Mesenchymal stem cell (in vitro differentiated cells and primary cell): ENCODE data around the gene PLD1.
A peak's percentile ranks its signal among the peaks of the same experiment; 100 is the strongest.

Source experiments
- DNase-seq: peaks from one replicate; pipeline ENCODE4 v3.0.0-alpha.2; 2013
- H2AFZ ChIP-seq: one replicate; pipeline ENCODE4 v1.6.1; 2013; ENCODE audit warnings: low read depth, mild to moderate bottlenecking, control low read depth, inconsistent platforms, low read length, moderate library complexity
- H2AK5ac ChIP-seq: 2 replicates; pipeline ENCODE4 v1.6.1; 2013; ENCODE audit warnings: low read length, moderate library complexity, mild to moderate bottlenecking, inconsistent platforms; ENCODE audit not compliant: severe bottlenecking
- H2BK120ac ChIP-seq: one replicate; pipeline ENCODE4 v1.6.1; 2013; ENCODE audit warnings: low read depth, mild to moderate bottlenecking, inconsistent platforms, low read length, moderate library complexity
- H2BK12ac ChIP-seq, 2 experiments: one replicate each; pipeline ENCODE4 v1.6.1; 2013; ENCODE audit warnings: inconsistent platforms in 2 of 2, low read length in 2 of 2, mild to moderate bottlenecking in 2 of 2, moderate library complexity in 2 of 2, control low read depth in 1 of 2
- H2BK15ac ChIP-seq: one replicate; pipeline ENCODE4 v1.6.1; 2013; ENCODE audit warnings: mild to moderate bottlenecking, low read depth, inconsistent platforms; ENCODE audit not compliant: poor library complexity, severe bottlenecking
- H2BK5ac ChIP-seq: 2 replicates; pipeline ENCODE4 v1.6.1; 2013; ENCODE audit warnings: low read depth, mild to moderate bottlenecking, low read length, control low read depth, inconsistent platforms; ENCODE audit not compliant: poor library complexity, severe bottlenecking
- H3K14ac ChIP-seq, 2 experiments: one replicate each; pipeline ENCODE4 v1.6.1; 2013; ENCODE audit warnings: inconsistent platforms in 2 of 2, low read length in 2 of 2, control low read depth in 1 of 2, mild to moderate bottlenecking in 1 of 2, moderate library complexity in 1 of 2
- H3K18ac ChIP-seq, 2 experiments: one replicate each; pipeline ENCODE4 v1.6.1; 2013; ENCODE audit warnings: inconsistent platforms in 2 of 2, low read length in 2 of 2, control low read depth in 1 of 2, low read depth in 1 of 2, mild to moderate bottlenecking in 1 of 2
- H3K23ac ChIP-seq, 2 experiments: one replicate each; pipeline ENCODE4 v1.6.1; 2013; ENCODE audit warnings: inconsistent platforms in 2 of 2, low read length in 2 of 2, mild to moderate bottlenecking in 2 of 2, moderate library complexity in 2 of 2, control low read depth in 1 of 2
- H3K27ac ChIP-seq: 2 replicates; pipeline ENCODE4 v1.5.1; 2013; ENCODE audit warnings: mild to moderate bottlenecking, moderate library complexity, low read length, control low read depth, inconsistent platforms; ENCODE audit not compliant: poor library complexity, severe bottlenecking
- H3K27me3 ChIP-seq, 2 experiments: 2 replicates each; pipeline versions ENCODE4 v1.6.1 to v1.7.0; 2013; ENCODE audit warnings: low read length in 2 of 2, mild to moderate bottlenecking in 2 of 2, moderate library complexity in 2 of 2, control low read depth in 1 of 2, inconsistent platforms in 1 of 2; ENCODE audit not compliant: control insufficient read depth in 1 of 2, insufficient read depth in 1 of 2
- H3K36me3 ChIP-seq, 2 experiments: 2 replicates each; pipeline versions ENCODE4 v1.6.1 to v1.7.0; 2013; ENCODE audit warnings: low read length in 2 of 2, control low read depth in 1 of 2, inconsistent platforms in 1 of 2, low read depth in 1 of 2, mild to moderate bottlenecking in 1 of 2; ENCODE audit not compliant: insufficient read depth in 2 of 2, control insufficient read depth in 1 of 2
- H3K4ac ChIP-seq, 2 experiments: one replicate each; pipeline ENCODE4 v1.6.1; 2013; ENCODE audit warnings: inconsistent platforms in 2 of 2, low read length in 2 of 2, mild to moderate bottlenecking in 2 of 2, moderate library complexity in 2 of 2, control low read depth in 1 of 2, low read depth in 1 of 2
- H3K4me1 ChIP-seq: 2 replicates; pipeline ENCODE4 v1.6.1; 2013; ENCODE audit warnings: low read depth, low read length, control low read depth; ENCODE audit not compliant: control insufficient read depth, insufficient read depth
- H3K4me2 ChIP-seq: 2 replicates; pipeline ENCODE4 v1.6.1; 2013; ENCODE audit warnings: low read length, mild to moderate bottlenecking, inconsistent platforms; ENCODE audit not compliant: poor library complexity, severe bottlenecking
- H3K4me3 ChIP-seq, 2 experiments: 2 replicates each; pipeline versions ENCODE4 v1.5.1 to v1.7.0; 2013; ENCODE audit warnings: low read length in 2 of 2, mild to moderate bottlenecking in 2 of 2, control low read depth in 1 of 2, low read depth in 1 of 2; ENCODE audit not compliant: insufficient read depth in 1 of 2
- H3K79me1 ChIP-seq: replicated peaks from 2 replicates; pipeline ENCODE4 v1.6.1; 2013; ENCODE audit warnings: mild to moderate bottlenecking, control low read depth, low read length, inconsistent platforms; ENCODE audit not compliant: poor library complexity, severe bottlenecking
- H3K9ac ChIP-seq: 2 replicates; pipeline ENCODE4 v1.7.0; 2013; ENCODE audit warnings: mild to moderate bottlenecking, low read length, moderate library complexity
- H3K9me3 ChIP-seq: 2 replicates; pipeline ENCODE4 v1.7.0; 2013; ENCODE audit warnings: mild to moderate bottlenecking, low read length; ENCODE audit not compliant: control insufficient read depth
- H4K8ac ChIP-seq: one replicate; pipeline ENCODE4 v1.6.1; 2013; ENCODE audit warnings: inconsistent platforms, mild to moderate bottlenecking, low read length, moderate library complexity
- H4K91ac ChIP-seq: one replicate; pipeline ENCODE4 v1.6.1; 2013; ENCODE audit warnings: mild to moderate bottlenecking, low read length, inconsistent platforms
- WGBS: methylation state at CpG from one replicate; pipeline ENCODE4 v1.1.7; 2013; ENCODE audit warnings: mixed read lengths; 5-methylcytosine and 5-hydroxymethylcytosine counted together

The PLD1 gene

GRCh38 chr3:171789759-171790505 is 20.4 kb downstream of the PLD1 start:
- Histone ChIP-seq H3K14ac (no peak overlapping the region), H3K23ac (no peak overlapping the region), H3K9me3 (no peaks in the 10 kb centered on the region), H2BK120ac (no peak overlapping the region), H3K4me1 (peaks cover 7% of the 10 kb centered on the region), H2BK12ac (no peak overlapping the region), H2AFZ (no peak overlapping the region), H3K79me1 (peaks cover 26% of the 10 kb centered on the region), H4K8ac (no peak overlapping the region), H2BK15ac (no peak overlapping the region), H3K4me3 (no peak overlapping the region), H3K27me3 (no peaks in the 10 kb centered on the region), H4K91ac (no peak overlapping the region), H2BK5ac (no peak overlapping the region), H3K18ac (no peak overlapping the region), H3K36me3 (no peaks in the 10 kb centered on the region), H3K4me2 (no peak overlapping the region), H3K9ac (no peak overlapping the region), H3K27ac (no peak overlapping the region), H3K4ac (no peak overlapping the region), H2AK5ac (no peak overlapping the region)
- WGBS, result 88% methylated on average over 2 of the region's 4 CpGs
- DNase-seq, result no peak

GRCh38 chr3:171788546-171789351 is 21.5 kb downstream of the PLD1 start:
- peak overlapping the region; percentile 11 to 42 for H3K18ac ChIP-seq
- peak overlapping the region in 1 of 2 experiments; percentile 20 for H3K4me3 ChIP-seq
- no peak overlapping the region for H2BK5ac ChIP-seq
- WGBS, result 62% methylated on average over 4 of the region's 6 CpGs
- peaks cover 7% of the 10 kb centered on the region for H3K4me1 ChIP-seq
- no peak overlapping the region for H2BK120ac ChIP-seq
- H2AFZ ChIP-seq, result no peak overlapping the region
- no peak overlapping the region for H4K91ac ChIP-seq
- H3K27ac ChIP-seq, result no peak overlapping the region
- peak overlapping the region; percentile 57 for H3K9ac ChIP-seq
- no peaks in the 10 kb centered on the region for H3K36me3 ChIP-seq
- peaks cover 27% of the 10 kb centered on the region for H3K79me1 ChIP-seq
- peak overlapping the region in 1 of 2 experiments; percentile 92 for H2BK12ac ChIP-seq
- no peaks in the 10 kb centered on the region for H3K9me3 ChIP-seq
- H4K8ac ChIP-seq, result peak overlapping the region; percentile 16
- H3K4ac ChIP-seq, result no peak overlapping the region
- H2AK5ac ChIP-seq, result no peak overlapping the region
- H3K27me3 ChIP-seq, result no peaks in the 10 kb centered on the region
- peak; percentile 89 for DNase-seq
- no peak overlapping the region for H2BK15ac ChIP-seq
- H3K4me2 ChIP-seq, result no peak overlapping the region
- H3K23ac ChIP-seq, result no peak overlapping the region
- H3K14ac ChIP-seq, result no peak overlapping the region

- Histone ChIP-seq H3K9ac (no peak overlapping the region), H3K4me3 (no peak overlapping the region), H4K8ac (no peak overlapping the region), H2BK12ac (no peak overlapping the region), H2BK120ac (no peak overlapping the region), H2AFZ (no peak overlapping the region), H3K4ac (no peak overlapping the region), H3K27ac (no peak overlapping the region), H2BK5ac (no peak overlapping the region), H3K4me2 (no peak overlapping the region), H3K36me3 (no peaks in the 10 kb centered on the region), H3K14ac (no peak overlapping the region), H2AK5ac (peak overlapping the region; percentile 50), H2BK15ac (no peak overlapping the region), H3K23ac (no peak overlapping the region), H3K9me3 (no peaks in the 10 kb centered on the region), H3K4me1 (peaks cover 10% of the 10 kb centered on the region), H3K27me3 (no peaks in the 10 kb centered on the region), H3K79me1 (peaks cover 23% of the 10 kb centered on the region), H3K18ac (peak overlapping the region in 1 of 2 experiments; percentile 38), H4K91ac (no peak overlapping the region)
- WGBS, result 100% methylated on average over 1 of the region's 1 CpG
- DNase-seq, result no peak
These were observed 23.3 kb downstream of the PLD1 start for GRCh38 chr3:171786997-171787396.

GRCh38 chr3:171784937-171785336 is 25.3 kb downstream of the PLD1 start:
- Histone ChIP-seq H3K4me3 (no peak overlapping the region), H3K4me1 (peaks cover 8% of the 10 kb centered on the region), H2BK15ac (no peak overlapping the region), H3K23ac (no peak overlapping the region), H4K91ac (no peak overlapping the region), H3K9me3 (no peaks in the 10 kb centered on the region), H3K27ac (no peak overlapping the region), H3K36me3 (no peaks in the 10 kb centered on the region), H4K8ac (no peak overlapping the region), H3K18ac (no peak overlapping the region), H2BK120ac (no peak overlapping the region), H3K9ac (no peak overlapping the region), H3K79me1 (peaks cover 20% of the 10 kb centered on the region), H2AFZ (no peak overlapping the region), H3K14ac (no peak overlapping the region), H2BK12ac (no peak overlapping the region), H3K27me3 (no peaks in the 10 kb centered on the region), H2AK5ac (no peak overlapping the region), H3K4ac (no peak overlapping the region), H2BK5ac (no peak overlapping the region), H3K4me2 (no peak overlapping the region)
- 100% methylated on average over 1 of the region's 5 CpGs for WGBS
- no peak for DNase-seq
